Amygdala (tissue), 56 donors: ENCODE measurements around the gene ZNF521.

Experiments
- DNase-seq, 56 donors: peaks; one replicate each; lab custom pipeline; 2025; lab: John Stamatoyannopoulos, UW

ZNF521 gene

DNA sequence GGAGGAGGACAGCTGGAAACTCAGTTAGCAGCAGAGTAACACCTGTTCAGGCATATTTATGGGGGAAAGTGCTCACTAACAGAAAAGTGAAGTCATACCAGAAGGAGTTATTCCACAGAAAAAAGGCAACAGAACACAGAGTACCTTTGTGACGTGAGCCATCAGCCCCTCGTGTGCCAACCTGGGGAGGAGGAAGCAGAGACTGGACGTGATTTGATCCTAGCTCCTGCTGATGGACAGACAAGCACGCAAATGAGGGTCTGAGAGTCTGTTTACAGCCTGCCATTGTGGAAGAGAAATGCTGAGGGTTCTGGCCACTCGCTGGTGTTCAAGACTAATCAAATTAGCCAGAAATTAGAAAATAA is 120.7 kb downstream of the ZNF521 start:
- peak in 2 of 56 donors; percentile 41 to 62 for DNase-seq

DNA sequence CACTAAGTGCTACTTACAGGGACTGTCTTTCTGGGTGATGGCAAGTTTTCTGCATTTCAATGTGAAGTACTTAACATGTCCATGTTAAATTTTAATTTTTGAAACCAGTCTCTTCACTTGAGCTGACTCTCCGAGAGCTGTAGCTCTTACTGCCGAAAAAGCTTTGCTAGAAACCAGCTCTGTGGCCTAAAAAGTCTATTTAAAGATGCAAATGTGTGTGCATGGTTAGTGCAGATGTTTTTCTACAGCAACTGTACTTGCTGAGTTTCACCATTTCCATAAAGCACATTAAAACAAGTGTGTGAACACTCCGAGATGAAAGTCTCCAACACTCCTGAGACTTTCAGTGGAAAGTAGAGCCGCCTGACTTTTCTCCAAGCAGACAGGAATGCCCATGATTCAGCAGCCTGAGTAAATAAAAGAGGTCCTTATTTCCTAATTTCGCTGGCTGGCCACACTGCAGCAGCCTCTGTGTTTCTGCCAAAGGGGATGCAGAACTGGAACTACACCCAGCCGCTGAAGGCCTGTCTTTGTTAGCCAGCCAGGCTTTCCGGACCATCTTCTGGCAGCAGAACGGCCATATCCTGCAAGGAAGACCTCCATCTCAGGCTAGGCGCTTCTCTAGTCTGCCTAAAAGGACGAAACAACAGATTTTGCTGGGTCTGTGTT is 121.2 kb downstream of the ZNF521 start:
- DNase-seq, result peak in 55 of 56 donors; percentile 6 to 90 (median 72)

DNA sequence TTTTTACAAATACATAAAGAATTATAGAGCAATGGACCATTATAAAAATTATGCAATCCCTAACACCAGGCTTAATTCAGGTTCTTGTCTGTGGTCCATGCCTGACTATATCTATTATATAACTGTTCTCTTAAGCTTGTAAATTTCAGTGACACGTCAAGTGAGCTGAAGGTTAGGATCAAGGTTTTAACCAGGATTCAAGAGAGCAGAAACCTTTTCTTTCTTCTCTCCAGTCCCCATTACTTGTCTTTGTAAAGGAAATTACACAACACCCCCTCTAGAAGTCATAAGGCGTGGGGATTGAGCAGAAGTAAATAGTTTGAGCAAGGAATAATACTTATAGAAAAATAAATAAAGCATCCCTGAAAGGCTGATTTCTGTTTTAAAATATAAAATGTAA is 122.0 kb downstream of the ZNF521 start:
- DNase-seq, result no peak

DNA sequence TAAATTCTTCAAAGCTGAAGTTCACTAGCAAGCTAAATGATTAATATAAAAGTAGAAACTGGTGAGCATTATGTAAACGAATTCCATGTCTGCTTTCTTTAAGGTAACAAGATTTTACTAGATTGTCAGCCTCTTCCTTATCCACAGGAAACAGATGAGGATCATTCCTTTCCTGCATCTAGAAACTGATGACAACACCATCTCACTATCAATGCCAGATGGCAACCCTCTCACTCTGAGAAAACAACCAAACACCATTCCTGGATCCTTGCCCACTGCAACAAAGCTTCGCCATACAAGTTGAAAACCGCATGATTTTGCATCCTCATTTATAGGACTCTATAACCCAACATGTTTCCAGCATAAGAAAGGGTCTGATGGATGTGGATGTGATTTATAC is 122.9 kb downstream of the ZNF521 start:
- DNase-seq, result peak in 7 of 56 donors; percentile 2 to 35 (median 10)

DNA sequence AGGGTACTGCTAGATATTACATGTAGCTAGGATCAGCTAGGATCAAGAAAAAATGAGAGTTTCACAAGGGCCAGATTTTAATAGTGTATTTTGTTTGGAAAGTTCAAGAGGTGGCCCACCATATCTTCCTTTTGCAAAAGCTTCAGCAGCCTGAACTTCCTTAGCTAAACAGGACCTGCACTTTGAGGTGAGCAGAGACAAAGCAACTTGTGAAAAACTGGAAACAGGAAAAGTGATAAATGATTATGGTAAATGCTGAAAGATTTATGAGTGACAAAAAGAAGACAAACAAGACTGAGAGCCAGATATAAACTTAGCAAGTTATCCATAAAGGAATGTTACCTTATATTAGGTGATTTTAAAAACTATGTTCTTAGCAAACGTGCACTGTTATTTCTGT is 123.6 kb downstream of the ZNF521 start:
- no peak for DNase-seq

DNA sequence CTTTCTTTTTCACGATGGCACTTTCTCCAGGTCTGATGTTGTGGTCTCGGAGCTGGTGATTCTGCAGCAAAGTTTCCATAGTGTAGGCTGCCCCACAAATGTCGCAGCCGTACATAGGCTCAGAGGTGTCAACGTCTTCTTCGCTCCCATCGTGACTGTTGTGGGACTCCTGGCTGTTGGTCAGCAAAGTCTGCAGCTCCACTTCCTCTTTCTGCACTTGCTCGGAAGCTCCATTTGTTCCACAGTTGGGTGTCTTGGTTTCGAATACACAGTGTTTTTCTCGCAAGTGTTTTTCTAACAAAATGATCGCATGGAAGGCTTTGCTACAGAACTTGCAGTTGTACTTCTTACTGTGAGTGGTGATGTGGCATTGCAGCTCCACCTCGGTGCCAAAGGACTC is 126.8 kb downstream of the ZNF521 start:
- DNase-seq, result no peak

DNA sequence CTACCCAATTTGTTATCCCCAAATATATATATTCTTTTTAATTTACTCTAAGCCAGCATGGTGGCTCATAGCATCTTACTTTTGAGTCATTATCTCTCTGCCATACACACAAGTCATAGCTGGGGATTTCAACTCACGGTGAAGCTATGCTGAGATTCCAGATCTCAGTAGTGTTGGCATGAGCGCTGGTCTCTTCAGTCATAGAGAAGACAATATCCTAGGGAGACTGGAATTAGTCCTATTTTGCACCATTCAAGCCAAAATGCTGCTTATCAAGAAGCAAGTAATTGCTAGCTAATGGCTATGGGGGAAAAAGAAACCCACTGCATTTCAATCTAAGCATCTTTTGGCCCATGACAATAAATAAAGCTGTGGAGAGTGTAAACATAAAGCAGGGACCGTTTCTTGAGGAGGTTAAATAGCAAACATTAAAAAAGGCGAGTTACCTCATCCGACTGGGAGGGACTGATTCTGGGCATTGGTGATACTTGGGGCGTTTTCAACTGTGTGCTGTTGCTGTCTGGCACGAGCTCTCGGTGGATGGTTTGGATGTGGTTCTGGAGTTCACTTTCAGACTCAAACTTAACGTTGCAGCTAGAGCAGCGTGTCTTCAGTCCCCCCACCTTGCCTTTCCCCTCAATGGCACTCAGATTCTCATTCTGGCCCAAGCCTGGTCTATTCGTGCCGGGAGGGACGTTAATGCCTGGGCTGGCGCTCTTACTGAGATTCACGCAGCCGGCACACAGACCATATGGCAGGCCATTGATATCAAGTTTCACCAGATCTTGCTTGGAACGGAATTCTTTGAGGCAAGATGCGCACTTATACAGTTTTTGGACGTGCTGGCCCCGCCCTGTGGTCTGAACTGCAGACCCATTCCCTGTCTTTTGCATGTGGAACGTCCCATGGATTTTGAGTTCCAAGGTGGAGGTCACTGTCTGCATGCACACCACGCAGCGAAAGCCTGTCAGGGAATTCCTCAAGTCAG is 127.8 kb downstream of the ZNF521 start:
- DNase-seq, result no peak

DNA sequence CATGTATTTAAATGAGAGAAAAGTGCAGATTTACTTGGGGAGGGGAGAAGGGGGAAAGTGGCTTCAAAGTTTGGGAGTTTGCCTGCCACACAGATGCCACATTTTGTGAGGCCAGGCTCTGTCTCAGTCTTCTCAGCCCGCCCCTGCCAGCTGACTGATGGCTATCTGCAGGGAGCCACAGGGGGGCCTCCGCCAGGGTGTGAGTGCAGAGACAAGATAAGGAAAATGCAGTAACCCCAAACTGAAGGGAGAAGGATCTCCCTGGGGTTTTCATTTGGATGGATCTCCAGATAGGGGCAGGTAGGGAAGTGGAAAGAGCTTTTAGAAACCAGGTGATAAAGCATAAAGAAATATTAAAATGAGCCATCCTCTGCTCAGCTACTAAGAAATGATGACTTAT is 128.8 kb downstream of the ZNF521 start:
- no peak for DNase-seq

DNA sequence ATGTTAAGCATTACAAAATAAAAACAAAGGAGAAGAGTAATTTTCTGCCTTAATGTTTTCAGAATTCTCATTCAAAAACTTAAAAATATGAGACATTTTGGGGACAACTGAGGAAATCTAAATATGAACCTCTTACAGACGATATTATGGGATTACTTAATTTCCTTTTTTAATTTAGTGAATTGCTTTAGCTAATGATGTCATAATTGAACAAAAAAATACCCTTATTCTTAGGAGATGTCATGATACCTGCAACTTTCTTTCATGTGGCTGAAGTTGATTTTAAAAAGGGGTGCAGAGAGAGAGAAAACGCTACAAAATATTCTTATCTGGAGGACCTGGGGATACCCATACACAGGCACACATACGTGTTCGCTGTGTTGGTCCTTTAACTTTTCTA is 129.3 kb downstream of the ZNF521 start:
- DNase-seq, result no peak

DNA sequence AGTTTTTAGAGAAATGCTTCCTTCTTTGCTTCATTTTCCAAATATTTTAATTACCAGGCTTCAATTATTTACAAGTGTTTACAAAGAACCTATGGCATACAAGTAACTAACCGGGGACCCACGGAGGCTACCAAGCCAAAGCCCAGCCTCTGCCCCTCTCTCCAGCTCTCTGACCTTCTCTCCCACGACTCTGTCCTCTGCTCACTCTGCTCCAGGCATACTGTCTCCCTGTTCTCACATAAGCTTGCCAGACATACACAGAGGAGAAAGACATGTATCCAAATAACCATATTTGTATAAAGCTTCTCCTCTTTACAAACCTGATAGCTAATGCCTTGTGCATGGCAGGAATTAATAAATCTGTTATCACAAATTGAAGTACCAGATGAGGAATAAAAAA is 141.3 kb downstream of the ZNF521 start:
- no peak for DNase-seq

DNA sequence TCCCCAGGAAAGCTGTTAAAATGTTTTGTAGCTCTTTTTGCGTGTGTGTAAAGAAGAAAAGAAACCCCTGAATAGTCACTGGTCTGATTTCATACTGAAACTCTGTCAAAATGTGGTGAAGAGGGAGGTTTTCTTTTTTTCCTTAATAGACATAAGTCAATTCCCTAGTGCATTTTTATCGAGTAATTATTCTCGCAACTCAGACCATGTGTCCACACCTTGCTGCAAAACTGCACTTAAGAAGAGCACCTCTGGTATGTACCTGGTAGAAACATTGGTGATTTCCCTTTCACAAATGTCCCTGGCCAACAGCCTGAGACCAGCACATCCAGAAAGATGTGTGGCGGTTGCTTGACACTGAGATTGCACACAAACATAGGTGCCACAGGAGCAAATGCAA is 159.9 kb downstream of the ZNF521 start:
- DNase-seq, result no peak

DNA sequence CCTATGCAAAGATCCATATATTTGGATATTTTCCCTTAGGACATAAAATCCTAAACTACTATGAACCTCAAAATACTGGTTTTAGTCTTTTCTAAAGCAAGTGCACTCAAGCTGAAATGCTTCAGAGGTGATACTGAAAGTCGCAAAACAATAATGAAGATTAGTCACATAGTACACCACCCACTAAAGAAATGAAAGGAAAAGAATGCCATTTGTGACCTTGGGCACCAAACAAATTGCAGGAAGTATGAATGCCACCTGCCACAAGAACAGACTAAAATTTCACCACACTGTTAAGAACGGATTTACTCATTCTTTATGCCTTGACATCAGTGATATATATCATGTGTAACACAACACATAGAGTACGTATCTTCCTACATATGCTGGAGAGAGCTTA is 161.5 kb downstream of the ZNF521 start:
- DNase-seq, result no peak

DNA sequence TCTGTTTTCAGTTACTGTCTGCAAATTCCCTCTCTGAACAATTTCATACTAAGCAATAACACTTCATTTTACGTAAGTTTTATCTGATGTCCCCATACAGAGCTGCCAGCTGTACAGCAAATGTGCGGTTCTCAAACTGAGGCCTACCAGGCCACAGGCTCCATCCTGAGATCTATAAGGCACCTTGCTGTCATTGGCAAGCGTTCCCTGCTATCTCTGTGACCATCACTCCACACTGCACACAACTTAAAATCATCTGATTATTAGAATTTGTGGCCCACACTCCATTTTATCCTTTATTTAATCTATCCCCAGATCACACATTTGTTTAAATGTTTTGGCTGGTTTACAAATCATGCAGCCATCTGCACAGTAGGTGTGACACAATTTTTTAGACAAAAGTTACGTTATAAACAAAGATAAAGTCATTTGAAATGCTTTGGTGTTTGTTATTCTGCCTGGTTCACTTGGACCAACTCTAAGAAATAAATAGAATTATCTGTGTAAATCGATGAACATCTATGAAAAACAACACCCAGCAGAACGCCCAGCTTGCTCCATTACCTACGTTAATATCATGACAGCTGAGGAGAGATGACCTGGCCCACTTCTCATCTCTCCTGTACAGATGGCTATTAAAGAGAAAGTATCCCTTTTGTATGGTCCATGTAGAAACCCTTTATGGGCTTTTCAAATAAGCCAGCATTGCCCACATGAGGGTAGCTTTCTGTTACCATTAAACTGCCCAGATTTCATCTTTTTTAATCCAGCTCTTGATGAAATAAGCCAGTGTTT is 162.4 kb downstream of the ZNF521 start:
- no peak for DNase-seq

DNA sequence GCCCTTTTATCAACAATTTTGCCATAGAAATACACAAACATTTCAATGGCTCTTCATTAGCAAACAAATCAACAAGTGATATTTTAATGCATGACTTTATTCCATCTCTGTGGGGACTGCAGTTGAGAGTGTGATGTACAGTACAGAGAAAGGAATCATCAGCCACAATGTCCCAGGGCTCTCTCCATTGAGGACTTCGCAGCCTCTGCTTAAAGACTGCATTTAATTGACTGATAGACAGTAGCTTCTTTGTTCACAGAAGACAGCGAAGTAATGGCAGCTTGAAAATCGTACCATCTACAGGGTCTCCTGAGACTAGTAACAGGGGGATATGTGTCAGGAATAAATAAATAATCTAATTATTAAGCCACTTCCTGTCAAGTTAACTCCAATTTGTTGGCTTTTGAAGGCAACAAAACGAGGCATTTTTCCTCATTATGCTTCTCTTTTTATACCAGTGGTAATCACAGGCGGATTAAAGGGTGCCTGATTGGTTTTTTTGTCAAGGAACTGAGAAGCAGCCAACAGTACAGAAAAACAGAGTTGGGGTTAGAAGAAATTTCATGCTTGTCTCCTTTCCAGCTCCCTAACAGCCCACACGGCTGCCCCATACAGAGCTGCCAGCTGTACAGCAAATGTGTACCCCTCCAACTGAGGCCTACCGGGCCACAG is 164.3 kb downstream of the ZNF521 start:
- peak in 3 of 56 donors; percentile 4 to 10 (median 4) for DNase-seq

DNA sequence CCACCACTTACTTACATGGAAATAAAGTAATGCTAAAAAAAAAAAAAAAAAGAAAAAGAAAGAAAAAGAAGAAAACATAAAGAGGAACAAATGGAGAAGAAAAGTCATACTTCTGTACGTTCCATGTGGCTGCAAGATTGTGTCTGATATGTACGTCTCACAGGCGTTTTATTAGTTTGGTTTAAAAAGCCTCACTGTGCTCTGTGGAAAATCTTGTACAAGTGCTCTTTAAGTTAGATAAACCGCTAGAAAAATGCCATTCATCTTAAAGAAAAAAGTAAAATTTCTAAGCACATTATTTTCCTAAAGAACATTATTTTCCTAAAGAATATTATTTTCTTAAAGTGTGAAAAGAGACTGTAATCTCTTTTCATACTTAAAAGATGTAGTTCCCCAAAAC is 165.1 kb downstream of the ZNF521 start:
- no peak for DNase-seq

DNA sequence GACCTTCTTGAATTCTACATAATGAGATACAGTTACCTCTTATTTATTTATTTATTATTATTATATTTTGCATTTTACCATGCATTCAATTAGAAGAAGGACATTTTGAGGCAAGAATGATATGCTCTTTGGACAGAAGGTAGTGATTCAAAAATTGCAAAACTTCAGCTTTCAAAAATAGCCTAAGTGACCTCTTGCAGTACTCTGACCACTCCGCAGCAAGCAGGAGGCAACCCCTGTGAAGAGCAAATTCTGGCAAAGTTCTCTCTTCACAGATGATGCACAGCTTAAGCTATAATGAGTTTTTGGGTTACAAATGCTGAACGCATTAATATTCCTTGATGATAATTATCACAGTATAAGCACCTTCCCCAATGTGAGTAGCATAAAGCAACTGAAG is 170.0 kb downstream of the ZNF521 start:
- DNase-seq, result no peak

DNA sequence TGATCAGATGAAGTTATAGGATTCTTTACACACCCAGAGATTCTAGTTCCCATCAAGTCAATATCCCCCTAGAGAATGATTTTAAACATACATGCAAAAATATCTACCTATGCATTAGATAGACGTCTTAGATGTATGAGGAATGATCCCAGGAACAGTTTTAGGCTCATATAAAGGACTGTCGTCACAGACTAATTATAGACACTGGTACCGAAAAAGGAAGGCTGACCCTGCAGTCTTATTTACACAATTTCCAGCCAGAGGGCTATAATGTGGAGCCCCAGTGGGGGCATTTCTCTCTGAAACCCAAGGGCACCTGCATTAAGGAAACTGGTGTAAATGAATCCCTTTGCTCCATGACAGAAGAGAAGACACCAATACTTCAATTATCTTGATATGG is 170.4 kb downstream of the ZNF521 start:
- no peak for DNase-seq

DNA sequence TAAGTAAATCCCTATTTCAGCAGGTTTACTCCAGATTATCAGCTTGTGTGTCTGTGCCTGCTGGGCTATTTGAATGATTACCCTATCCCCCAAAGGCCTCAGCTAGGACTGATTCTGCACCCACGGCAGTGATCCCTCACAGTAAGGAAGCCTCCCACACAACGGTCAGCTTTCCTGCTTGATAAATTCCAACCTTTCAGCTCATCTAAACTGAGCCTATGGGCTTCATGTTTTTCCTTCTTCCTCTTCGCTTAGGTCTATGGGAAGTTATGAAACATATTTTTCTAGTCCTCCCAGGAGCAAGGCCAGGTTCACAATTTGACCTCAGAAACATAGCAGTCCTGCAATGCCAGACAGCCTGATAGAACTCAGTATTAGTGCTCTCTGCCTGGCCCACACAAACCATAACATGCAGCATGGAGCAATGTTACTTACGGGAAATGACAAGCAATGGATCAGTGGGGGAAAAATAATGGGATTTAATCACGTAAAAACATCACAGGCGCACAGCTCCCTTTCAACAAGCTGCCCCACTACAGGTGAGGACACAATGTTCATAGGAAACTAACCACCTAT is 170.9 kb downstream of the ZNF521 start:
- DNase-seq, result no peak

DNA sequence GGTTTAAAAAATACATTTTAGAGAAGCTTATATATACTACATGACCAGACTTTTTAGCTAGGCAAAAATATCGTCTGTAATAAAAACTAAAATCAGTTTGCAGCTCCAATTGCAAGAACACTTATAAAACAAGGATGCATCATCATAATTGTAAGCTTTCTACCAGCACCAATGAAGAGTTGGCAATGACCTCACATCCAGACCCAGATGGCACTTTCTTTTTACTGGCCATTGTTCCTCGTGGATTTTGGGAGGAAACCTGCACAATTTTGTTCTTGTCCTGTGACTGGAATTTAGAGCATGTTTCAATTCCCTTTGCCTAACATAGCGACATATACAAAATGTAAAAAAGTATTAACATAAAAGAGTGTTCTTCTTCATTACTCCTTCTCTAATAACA is 174.3 kb downstream of the ZNF521 start:
- DNase-seq, result no peak

DNA sequence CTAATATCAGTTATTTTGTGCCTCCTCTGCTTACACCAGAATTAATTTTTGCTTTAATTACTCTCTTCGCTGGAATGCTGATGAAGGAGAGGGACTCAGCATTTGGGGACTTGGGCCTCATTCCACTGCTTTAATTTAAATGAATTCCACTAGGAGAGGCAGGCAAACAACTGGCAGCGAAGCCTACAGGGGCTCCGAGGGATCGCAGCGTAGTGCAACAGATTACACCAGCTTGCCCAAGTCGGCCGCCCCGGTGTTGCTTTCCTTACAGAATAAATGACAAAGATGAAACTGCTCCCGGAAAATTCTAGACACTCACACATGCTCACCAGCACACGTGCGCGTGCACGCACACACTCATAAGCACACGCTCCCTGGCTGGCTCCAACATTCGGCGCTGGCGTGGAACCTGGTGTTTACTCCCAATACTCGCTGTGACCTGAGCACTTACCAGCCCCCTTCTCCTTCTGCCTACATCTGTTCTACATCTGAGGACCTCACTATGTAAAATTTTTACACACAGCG is 175.4 kb downstream of the ZNF521 start:
- no peak for DNase-seq
